Retinal pigment epithelial cell (primary cell): ENCODE data around the gene RPTOR.
"Not testable (repeated sequence)": the region's sequence is repeated elsewhere in the genome, so short reads cannot be mapped to it uniquely, and the experiment has no call there.

Experiments
- DNase-seq: peaks from one replicate; pipeline ENCODE4 v3.0.0-alpha.2; 2010; ENCODE audit warnings: low read depth
- H3K4me3 ChIP-seq: 2 replicates; pipeline ENCODE4 v1.5.1; 2011; ENCODE audit warnings: mild to moderate bottlenecking, low read length, control low read depth, moderate library complexity
- TF ChIP-seq, protein P1 (sequence below): conservative IDR thresholded peaks from 2 replicates; pipeline ENCODE4 v1.5.1; 2011; ENCODE audit warnings: low read depth, low read length, control low read depth, inconsistent platforms

The RPTOR gene

DNA sequence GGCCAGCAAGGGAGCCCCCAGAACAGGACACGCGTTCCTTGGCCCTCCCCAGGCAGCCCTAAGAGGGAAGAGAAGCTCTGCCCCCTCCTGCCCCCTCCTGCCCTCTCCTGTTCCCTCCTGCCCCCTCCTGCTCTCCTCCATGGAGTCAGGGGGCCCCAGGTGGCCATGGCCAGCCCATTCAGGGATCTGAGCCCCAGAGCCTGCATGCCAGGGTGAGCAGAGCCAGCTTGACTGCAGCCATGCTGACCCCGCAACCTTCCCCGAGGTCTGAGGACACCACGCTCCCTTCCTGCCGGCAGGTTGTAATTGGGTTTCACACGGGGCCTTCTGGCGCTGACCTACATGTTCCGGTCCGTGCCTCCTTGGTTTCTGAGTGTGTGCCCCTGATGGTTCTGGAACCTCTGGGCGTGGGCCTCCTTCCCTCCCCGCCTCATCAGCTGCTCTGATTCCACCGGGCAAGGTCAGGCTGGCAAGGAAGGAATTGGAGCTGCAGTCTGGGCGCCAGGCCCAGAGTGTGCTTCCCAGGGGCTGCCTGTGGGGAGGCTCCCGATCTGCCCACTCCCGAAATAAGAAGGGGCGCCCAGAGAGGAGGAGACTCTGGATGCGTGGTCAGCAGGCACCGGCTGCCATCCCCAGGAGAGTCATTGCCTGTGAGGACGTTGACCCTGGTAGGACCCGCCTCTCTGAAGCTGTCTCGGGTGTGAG is 44.5 kb upstream of the RPTOR start:
- TF ChIP-seq, protein P1, sequence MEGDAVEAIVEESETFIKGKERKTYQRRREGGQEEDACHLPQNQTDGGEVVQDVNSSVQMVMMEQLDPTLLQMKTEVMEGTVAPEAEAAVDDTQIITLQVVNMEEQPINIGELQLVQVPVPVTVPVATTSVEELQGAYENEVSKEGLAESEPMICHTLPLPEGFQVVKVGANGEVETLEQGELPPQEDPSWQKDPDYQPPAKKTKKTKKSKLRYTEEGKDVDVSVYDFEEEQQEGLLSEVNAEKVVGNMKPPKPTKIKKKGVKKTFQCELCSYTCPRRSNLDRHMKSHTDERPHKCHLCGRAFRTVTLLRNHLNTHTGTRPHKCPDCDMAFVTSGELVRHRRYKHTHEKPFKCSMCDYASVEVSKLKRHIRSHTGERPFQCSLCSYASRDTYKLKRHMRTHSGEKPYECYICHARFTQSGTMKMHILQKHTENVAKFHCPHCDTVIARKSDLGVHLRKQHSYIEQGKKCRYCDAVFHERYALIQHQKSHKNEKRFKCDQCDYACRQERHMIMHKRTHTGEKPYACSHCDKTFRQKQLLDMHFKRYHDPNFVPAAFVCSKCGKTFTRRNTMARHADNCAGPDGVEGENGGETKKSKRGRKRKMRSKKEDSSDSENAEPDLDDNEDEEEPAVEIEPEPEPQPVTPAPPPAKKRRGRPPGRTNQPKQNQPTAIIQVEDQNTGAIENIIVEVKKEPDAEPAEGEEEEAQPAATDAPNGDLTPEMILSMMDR: no peak
- no peak overlapping the region for H3K4me3 ChIP-seq
- DNase-seq: no peak

DNA sequence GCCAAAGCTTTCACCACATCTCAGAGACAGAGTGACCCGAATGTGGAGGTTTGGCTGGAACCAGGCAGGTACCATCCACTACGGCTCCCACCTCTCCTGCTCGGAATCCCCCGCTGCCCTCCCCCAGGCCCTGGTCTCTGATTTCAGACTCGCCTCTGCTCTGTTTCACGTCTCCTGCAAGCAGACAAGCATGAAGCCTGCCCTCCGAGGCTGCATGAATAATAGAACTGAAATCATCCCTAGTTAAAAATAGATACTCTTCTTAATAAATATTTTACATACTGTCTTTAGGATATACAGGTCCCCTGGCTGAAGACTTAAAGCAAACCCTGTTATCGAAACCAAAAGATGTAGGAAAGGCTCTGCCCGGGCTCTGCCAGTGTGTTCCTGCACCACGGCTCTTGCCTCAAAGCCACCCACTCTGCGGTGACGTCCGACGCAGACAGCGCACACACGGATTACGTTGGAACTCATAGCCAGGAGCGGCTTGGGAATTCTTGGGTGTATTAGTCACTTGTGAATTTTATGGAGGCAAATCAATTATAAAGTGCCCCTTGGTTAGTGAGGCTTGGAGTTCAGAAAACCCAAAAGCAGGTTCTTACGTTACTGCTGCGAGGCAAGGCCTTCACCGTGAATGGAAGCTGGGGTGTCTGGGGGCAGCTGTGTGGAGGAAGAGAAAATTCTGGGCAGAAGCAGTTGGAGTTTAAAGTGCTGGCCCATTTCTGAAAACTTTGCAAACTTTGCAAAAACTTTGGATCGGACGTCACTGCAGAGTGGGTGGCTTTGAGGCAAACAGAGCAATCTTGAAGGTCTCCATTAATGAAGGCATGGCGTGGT is 42.7 kb upstream of the RPTOR start:
- no peak overlapping the region for H3K4me3 ChIP-seq
- DNase-seq: no peak
- TF ChIP-seq, protein P1: no peak

DNA sequence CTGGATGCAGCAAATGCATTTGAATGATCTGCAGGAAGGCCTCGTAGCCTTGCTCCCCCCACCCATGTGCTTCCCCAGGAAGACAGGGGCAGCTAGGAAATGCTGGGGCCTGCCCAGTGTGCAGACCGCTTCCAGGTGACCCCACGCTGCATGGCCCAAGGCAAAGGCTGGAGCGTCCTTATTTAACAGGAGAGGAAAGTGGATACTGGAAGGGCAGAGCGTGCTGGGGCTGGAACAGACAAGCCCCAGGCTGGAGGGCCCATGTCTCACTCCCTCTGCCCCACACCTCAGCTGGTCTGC is 42.1 kb upstream of the RPTOR start:
- DNase-seq: no peak
- no peak overlapping the region for H3K4me3 ChIP-seq
- TF ChIP-seq, protein P1: no peak

DNA sequence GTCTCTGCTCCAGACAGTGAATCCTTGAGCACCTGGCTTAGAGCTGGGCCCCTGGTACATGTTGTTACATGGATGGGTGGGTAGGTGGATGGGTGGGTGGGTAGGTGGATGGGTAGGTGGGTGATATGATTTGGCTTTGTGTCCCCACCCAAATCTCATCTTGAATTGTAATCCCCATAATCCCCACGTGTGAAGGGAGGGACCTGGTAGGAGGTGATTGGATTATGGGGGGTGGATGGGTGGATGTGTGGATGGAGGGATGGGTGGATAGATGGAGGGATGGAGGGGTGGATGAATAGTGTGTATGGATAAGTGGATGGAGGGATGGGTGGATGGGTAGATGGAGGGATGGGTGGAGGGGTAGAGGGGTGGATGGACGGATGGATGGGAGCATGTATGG is 41.6 kb upstream of the RPTOR start:
- no peak for DNase-seq
- TF ChIP-seq, protein P1: no peak
- H3K4me3 ChIP-seq: no peak overlapping the region

DNA sequence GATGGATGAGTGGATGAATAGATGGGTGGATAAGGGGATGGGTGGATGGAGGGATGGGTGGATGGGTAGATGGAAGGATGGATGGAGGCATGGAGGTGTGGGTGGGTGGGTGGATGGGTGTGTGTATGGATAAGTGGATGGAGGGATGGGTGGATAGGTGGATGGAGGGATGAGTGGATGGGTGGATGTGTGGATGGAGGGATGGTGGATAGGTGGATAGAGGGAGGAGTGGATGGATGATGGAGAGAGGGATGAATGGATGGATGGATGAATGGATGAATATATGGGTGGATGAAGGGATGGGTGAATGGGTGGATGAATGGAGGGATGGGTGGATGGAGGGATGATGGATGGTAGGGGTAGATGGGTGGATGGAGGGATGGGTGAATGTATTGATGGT is 40.7 kb upstream of the RPTOR start:
- TF ChIP-seq, protein P1: no peak
- DNase-seq: no peak
- H3K4me3 ChIP-seq: no peak overlapping the region

DNA sequence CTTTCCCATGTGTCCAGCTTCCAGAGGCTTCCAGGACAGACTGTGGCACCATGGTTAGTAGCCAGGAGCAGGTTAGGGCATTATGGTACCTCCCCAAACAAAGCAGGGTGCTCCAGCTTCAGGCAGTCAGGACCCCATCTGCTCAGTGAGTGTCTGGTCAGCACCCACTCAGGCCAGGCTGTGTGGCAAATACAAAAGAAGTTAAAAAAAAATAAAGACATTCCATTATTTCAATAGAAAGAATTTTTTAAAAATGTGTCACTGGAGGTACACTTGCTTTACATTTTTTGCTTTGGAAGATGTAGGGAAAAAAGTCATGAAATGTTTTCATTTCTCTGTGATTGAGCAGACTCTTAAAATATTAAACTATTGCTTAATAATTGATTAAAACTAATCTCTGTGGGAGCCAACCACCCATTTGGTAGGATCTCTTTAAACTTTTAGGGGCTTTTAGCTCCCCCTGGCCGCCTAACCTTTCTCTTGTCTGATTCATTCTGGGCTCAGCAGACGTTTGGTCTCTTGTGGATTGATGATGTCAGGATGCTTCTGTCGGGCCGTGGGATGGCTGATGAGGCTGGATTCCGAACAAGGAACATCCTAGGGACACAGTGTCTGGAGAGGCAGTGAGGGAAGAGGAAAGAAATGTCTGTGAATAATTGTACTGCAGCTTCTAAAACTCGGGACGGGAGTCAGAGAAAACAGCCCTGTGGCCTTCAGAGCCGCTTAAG is 39.8 kb upstream of the RPTOR start:
- H3K4me3 ChIP-seq: no peak overlapping the region
- DNase-seq: no peak
- TF ChIP-seq, protein P1: peak; percentile 6

DNA sequence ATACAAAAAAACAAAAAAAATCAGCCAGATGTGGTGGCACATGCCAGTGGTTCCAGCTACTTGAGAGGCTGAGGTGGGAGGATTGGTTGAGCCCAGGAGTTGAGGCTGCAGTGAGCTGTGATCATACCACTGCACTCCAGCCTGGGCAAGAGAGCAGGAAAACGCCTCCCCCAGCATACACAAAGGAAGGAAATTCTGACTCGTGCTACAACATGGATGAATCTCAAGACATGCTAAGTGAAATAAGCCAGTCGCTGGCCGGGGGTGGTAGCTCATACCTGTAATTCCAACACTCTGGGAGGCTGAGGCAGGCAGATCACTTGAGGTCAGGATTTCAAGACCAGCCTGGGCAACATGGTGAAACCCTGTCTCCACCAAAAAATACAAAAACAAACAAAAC is 37.5 kb upstream of the RPTOR start:
- not testable (repeated sequence) for H3K4me3 ChIP-seq, DNase-seq
